ENCODE results near the gene CDKN2AIPNL. TPM values are rescaled to one million over a fixed set of nuclear protein-coding genes. Genes with fewer than 3 reads are reported as not detected.

The CDKN2AIPNL gene
- total and polyA plus RNA-seq, 2 of the 13 experiments (the other 11 are each of a cell fraction or from before 2014, with no cell fraction given): 17.4 to 46.5 TPM

- TF ChIP-seq BORCS8-MEF2B (CRISPR knock-in tag; IDR thresholded peaks at IDR 0.05) (no peak), NRL (CRISPR knock-in tag; IDR thresholded peaks at IDR 0.05; ENCODE audit: borderline replicate concordance) (no peak), ATF5 (CRISPR knock-in tag; IDR thresholded peaks at IDR 0.05; ENCODE audit: low read depth) (no peak), ETS1 (CRISPR knock-in tag; IDR thresholded peaks at IDR 0.05) (no peak), CEBPZ (IDR thresholded peaks at IDR 0.05; ENCODE audit: low read length) (no peak), TRIM24 (CRISPR knock-in tag; IDR thresholded peaks at IDR 0.05) (no peak), ESRRA (CRISPR knock-in tag; IDR thresholded peaks at IDR 0.05; ENCODE audit: low read depth) (no peak), JUN (CRISPR knock-in tag; IDR thresholded peaks at IDR 0.05) (no peak), PHF20 (CRISPR knock-in tag; IDR thresholded peaks at IDR 0.05) (peak; percentile 51), ZFP36L1 (CRISPR knock-in tag; IDR thresholded peaks at IDR 0.05) (peak; percentile 32; the same call in 1 of the 2 replicates), SNRNP70 (IDR thresholded peaks at IDR 0.05; ENCODE audit: low read depth, low read length) (no peak), ELF1 (CRISPR knock-in tag; IDR thresholded peaks at IDR 0.05) (peak; percentile 72), ZNF292 (CRISPR knock-in tag; IDR thresholded peaks at IDR 0.05; ENCODE audit: borderline replicate concordance, low read depth) (peak; percentile 49; the same call in 1 of the 2 replicates)
- TF ChIP-seq, protein P1, sequence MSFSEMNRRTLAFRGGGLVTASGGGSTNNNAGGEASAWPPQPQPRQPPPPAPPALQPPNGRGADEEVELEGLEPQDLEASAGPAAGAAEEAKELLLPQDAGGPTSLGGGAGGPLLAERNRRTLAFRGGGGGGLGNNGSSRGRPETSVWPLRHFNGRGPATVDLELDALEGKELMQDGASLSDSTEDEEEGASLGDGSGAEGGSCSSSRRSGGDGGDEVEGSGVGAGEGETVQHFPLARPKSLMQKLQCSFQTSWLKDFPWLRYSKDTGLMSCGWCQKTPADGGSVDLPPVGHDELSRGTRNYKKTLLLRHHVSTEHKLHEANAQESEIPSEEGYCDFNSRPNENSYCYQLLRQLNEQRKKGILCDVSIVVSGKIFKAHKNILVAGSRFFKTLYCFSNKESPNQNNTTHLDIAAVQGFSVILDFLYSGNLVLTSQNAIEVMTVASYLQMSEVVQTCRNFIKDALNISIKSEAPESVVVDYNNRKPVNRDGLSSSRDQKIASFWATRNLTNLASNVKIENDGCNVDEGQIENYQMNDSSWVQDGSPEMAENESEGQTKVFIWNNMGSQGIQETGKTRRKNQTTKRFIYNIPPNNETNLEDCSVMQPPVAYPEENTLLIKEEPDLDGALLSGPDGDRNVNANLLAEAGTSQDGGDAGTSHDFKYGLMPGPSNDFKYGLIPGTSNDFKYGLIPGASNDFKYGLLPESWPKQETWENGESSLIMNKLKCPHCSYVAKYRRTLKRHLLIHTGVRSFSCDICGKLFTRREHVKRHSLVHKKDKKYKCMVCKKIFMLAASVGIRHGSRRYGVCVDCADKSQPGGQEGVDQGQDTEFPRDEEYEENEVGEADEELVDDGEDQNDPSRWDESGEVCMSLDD (CRISPR knock-in tag; IDR thresholded peaks at IDR 0.05; ENCODE audit: borderline replicate concordance): no peak
- TF ChIP-seq, protein P2, sequence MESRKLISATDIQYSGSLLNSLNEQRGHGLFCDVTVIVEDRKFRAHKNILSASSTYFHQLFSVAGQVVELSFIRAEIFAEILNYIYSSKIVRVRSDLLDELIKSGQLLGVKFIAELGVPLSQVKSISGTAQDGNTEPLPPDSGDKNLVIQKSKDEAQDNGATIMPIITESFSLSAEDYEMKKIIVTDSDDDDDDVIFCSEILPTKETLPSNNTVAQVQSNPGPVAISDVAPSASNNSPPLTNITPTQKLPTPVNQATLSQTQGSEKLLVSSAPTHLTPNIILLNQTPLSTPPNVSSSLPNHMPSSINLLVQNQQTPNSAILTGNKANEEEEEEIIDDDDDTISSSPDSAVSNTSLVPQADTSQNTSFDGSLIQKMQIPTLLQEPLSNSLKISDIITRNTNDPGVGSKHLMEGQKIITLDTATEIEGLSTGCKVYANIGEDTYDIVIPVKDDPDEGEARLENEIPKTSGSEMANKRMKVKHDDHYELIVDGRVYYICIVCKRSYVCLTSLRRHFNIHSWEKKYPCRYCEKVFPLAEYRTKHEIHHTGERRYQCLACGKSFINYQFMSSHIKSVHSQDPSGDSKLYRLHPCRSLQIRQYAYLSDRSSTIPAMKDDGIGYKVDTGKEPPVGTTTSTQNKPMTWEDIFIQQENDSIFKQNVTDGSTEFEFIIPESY (CRISPR knock-in tag; IDR thresholded peaks at IDR 0.05): no peak
- TF ChIP-seq, protein P3, sequence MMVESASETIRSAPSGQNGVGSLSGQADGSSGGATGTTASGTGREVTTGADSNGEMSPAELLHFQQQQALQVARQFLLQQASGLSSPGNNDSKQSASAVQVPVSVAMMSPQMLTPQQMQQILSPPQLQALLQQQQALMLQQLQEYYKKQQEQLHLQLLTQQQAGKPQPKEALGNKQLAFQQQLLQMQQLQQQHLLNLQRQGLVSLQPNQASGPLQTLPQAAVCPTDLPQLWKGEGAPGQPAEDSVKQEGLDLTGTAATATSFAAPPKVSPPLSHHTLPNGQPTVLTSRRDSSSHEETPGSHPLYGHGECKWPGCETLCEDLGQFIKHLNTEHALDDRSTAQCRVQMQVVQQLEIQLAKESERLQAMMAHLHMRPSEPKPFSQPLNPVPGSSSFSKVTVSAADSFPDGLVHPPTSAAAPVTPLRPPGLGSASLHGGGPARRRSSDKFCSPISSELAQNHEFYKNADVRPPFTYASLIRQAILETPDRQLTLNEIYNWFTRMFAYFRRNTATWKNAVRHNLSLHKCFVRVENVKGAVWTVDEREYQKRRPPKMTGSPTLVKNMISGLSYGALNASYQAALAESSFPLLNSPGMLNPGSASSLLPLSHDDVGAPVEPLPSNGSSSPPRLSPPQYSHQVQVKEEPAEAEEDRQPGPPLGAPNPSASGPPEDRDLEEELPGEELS (CRISPR knock-in tag; IDR thresholded peaks at IDR 0.05): no peak
These were observed 25.1 kb upstream of the CDKN2AIPNL start (continued) for GRCh38 chr5:134436523-134437339.

All from HepG2 (cell line).